ENCODE measurements around the gene CELF1.

The CELF1 gene

DNA sequence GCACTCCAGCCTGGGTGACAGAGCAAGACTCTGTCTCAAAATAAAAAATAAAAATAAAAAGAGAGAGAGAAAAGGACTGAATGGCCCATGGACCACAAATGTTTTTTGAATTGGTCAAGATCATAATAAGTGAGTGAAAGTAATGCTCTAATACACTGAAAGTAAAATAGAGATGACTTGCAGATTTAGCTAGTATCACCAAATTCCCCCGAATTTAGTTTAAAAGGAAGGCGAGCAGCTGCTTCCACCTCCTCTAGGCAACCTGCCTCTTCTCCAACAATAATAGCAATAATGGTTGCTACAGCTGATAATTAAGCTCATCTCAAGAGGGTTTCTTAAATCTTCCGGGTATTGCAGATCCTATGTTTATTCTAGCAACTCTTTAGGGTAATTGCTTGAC is 36.8 kb downstream of the CELF1 start:
- no peak overlapping the region for H3K4me3 ChIP-seq (ENCODE audit: low read depth, low read length)
- no peak for TF ChIP-seq CTCF (IDR thresholded peaks at IDR 0.05; ENCODE audit: low read depth, low read length)
- H3K9me3 ChIP-seq (ENCODE audit: severe bottlenecking): no peaks in the 10 kb centered on the region
- H3K27me3 ChIP-seq (ENCODE audit: insufficient read depth, low read depth, severe bottlenecking): no peaks in the 10 kb centered on the region
- H3K36me3 ChIP-seq: no peaks in the 10 kb centered on the region; the same call in 1 of the 2 replicates
- H3K27ac ChIP-seq: no peak overlapping the region
- no peak for DNase-seq

- no peak overlapping the region for H3K27ac ChIP-seq
- H3K9me3 ChIP-seq (ENCODE audit: severe bottlenecking): no peaks in the 10 kb centered on the region
- H3K4me3 ChIP-seq (ENCODE audit: low read depth, low read length): no peak overlapping the region
Observed at GRCh38 chr11:47514825-47515647, 37.9 kb downstream of the CELF1 start.

GRCh38 chr11:47512701-47513100 is 40.2 kb downstream of the CELF1 start:
- no peak for DNase-seq
- no peak for TF ChIP-seq CTCF (IDR thresholded peaks at IDR 0.05; ENCODE audit: low read depth, low read length)
- H3K4me3 ChIP-seq (ENCODE audit: low read depth, low read length): no peak overlapping the region
- H3K9me3 ChIP-seq (ENCODE audit: severe bottlenecking): no peaks in the 10 kb centered on the region
- H3K27ac ChIP-seq: no peak overlapping the region
- H3K27me3 ChIP-seq (ENCODE audit: insufficient read depth, low read depth, severe bottlenecking): no peaks in the 10 kb centered on the region
- no peaks in the 10 kb centered on the region; the same call in 1 of the 2 replicates for H3K36me3 ChIP-seq

More at GRCh38 chr11:47514825-47515647, 37.9 kb downstream of the CELF1 start:
- no peak for TF ChIP-seq CTCF (IDR thresholded peaks at IDR 0.05; ENCODE audit: low read depth, low read length)
- DNase-seq: no peak
- no peaks in the 10 kb centered on the region; the same call in 1 of the 2 replicates for H3K36me3 ChIP-seq
- no peaks in the 10 kb centered on the region for H3K27me3 ChIP-seq (ENCODE audit: insufficient read depth, low read depth, severe bottlenecking)

DNA sequence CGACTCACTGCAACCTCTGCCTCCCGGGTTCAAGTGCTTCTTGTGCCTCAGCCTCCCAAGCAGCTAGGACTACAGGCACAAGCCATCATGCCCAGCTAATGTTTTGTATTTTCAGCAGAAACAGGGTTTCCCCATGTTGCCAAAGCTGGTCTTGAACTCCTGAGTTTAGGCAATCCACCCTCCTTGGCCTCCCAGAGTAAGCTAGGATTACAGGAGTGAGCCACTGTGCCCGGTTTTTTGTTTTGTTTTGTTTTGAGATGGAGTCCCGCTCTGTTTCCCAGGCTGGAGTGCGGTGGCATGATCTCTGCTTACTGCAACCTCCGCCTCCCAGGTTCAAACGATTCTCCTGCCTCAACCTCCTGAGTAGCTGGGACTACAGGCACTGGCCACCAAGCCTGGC is 41.0 kb downstream of the CELF1 start:
- H3K4me3 ChIP-seq (ENCODE audit: low read depth, low read length): no peak overlapping the region
- H3K27me3 ChIP-seq (ENCODE audit: insufficient read depth, low read depth, severe bottlenecking): no peaks in the 10 kb centered on the region
- H3K9me3 ChIP-seq (ENCODE audit: severe bottlenecking): no peaks in the 10 kb centered on the region
- DNase-seq: no peak
- no peak overlapping the region for H3K27ac ChIP-seq
- H3K36me3 ChIP-seq: no peaks in the 10 kb centered on the region; the same call in 1 of the 2 replicates
- no peak for TF ChIP-seq CTCF (IDR thresholded peaks at IDR 0.05; ENCODE audit: low read depth, low read length)

- TF ChIP-seq CTCF (IDR thresholded peaks at IDR 0.05; ENCODE audit: low read depth, low read length): no peak
- Histone ChIP-seq H3K9me3 (ENCODE audit: severe bottlenecking) (no peaks in the 10 kb centered on the region), H3K27ac (no peak overlapping the region), H3K27me3 (ENCODE audit: insufficient read depth, low read depth, severe bottlenecking) (no peaks in the 10 kb centered on the region), H3K4me3 (ENCODE audit: low read depth, low read length) (no peak overlapping the region), H3K36me3 (no peaks in the 10 kb centered on the region; the same call in 1 of the 2 replicates)
- DNase-seq: no peak
Observed at GRCh38 chr11:47510209-47510608, 42.7 kb downstream of the CELF1 start.

All from WERI-Rb-1 (cell line).